ENCODE measurements around the gene AATF. TPM values are rescaled to one million over a fixed set of nuclear protein-coding genes. Genes with fewer than 3 reads are reported as not detected.

The AATF gene
- total RNA-seq, 1 donor from 2014 or later: 21.1 TPM

DNA sequence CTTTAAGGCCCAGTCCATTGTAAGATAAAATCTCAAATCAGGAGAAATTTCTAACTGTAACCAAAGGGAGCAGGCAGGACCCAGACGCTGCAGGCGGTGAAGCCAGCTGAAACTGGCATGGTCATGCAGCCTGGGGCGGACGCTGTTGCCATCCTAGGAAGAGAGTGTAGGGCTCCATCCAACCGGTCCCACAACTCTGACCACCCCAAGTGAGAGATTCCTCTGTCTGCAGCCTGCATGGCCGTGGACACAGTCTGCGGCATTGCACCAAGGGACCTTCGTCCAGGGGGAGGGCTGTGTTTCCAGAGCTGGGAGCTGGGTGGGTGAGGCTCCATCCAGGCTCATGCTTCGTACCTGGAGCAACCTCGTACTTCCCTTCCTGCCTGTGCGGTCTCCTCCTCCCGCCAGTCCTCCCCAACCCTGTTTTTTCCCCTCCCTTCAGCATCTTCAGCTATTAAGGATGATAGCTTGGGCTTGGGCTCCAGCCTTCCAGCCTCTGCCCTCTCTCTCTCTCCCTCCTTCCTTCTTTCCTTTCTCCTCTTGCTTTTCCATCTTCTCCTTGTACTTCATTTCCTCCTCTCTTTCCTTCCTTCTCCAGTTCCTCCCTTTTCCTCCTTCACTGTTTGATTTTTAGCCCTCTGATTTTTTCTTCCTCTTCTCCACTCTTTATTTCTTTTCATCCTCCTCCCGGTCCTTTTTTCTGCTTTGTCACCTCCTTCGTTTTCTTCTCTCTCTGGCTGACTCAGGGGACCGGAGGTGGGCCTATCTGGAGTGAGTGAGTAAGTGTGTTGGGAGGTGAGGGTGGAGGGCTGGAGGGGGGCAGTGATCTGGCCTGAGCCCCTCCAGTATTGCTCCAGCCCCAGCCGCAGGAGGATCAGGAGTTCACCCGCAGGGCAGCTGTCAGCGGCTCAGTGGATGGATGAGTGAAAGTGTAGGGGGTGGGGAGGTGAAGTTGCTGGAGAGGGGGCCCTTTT is 28.4 kb upstream of the AATF start:
- H3K27me3 ChIP-seq: no peaks in the 10 kb centered on the region
- H3K27ac ChIP-seq: no peak overlapping the region
- DNase-seq (ENCODE audit: extremely low spot score in 2 of 2): no peak
- H3K9me3 ChIP-seq: no peaks in the 10 kb centered on the region
- intact Hi-C loops (cut with DNase I): no loop called here
- H3K4me3 ChIP-seq: no peak overlapping the region
- no peaks in the 10 kb centered on the region for H3K36me3 ChIP-seq
- TF ChIP-seq POLR2AphosphoS5 (IDR thresholded peaks at IDR 0.05; ENCODE audit: insufficient read depth in 1 of 2, low read depth in 1 of 2) (no peak), POLR2A (IDR thresholded peaks at IDR 0.05) (no peak)
- TF ChIP-seq, protein P1, sequence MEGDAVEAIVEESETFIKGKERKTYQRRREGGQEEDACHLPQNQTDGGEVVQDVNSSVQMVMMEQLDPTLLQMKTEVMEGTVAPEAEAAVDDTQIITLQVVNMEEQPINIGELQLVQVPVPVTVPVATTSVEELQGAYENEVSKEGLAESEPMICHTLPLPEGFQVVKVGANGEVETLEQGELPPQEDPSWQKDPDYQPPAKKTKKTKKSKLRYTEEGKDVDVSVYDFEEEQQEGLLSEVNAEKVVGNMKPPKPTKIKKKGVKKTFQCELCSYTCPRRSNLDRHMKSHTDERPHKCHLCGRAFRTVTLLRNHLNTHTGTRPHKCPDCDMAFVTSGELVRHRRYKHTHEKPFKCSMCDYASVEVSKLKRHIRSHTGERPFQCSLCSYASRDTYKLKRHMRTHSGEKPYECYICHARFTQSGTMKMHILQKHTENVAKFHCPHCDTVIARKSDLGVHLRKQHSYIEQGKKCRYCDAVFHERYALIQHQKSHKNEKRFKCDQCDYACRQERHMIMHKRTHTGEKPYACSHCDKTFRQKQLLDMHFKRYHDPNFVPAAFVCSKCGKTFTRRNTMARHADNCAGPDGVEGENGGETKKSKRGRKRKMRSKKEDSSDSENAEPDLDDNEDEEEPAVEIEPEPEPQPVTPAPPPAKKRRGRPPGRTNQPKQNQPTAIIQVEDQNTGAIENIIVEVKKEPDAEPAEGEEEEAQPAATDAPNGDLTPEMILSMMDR (IDR thresholded peaks at IDR 0.05): no peak
- no peaks in the 10 kb centered on the region for H3K4me1 ChIP-seq

DNA sequence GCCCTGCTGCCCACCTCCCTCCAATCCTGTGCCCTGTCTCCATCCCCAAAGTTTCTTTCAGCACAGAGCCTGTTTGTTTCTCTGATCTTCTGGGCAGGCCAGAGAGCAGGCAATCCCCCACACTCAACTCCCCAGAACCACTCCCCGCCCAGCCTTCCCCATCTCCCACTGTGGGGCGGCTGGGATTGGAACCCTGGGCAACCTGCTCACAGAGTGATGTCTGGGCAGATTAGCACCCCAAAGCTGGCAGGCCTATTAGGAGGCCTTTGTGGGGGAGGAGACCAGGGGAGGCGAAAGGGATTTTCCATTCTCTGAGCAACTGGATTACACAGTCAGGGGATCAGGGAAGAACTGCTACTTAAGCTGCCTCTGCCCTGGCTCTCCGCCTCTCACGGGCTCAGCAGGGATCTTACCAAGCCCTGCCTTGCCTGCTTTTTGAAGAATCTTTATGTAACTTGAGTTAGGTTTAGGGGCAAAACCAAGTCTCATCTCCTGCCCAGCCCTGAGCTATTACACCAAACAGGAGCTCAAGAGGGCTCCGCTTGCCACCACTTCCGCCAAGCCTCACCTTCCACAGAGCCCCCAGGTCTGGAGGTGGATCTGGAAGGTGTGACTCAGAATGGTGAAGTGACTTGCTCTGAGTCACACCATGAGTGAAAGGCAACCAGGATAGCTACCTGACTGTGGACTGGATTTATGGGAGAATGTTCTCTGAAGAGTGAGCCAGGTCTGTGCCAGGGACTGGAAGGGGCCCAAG is 27.5 kb upstream of the AATF start:
- no peak for DNase-seq (ENCODE audit: extremely low spot score in 2 of 2)
- H3K27ac ChIP-seq: no peak overlapping the region
- intact Hi-C loops (cut with DNase I): no loop called here
- H3K27me3 ChIP-seq: no peaks in the 10 kb centered on the region
- no peaks in the 10 kb centered on the region for H3K9me3 ChIP-seq
- H3K36me3 ChIP-seq: no peaks in the 10 kb centered on the region
- no peak for TF ChIP-seq POLR2A (IDR thresholded peaks at IDR 0.05)
- TF ChIP-seq, protein P1 (IDR thresholded peaks at IDR 0.05): no peak
- peak in 1 of 2 donors; percentile 28 for TF ChIP-seq POLR2AphosphoS5 (IDR thresholded peaks at IDR 0.05; ENCODE audit: insufficient read depth in 1 of 2, low read depth in 1 of 2)
- no peaks in the 10 kb centered on the region for H3K4me1 ChIP-seq
- H3K4me3 ChIP-seq: no peak overlapping the region

DNA sequence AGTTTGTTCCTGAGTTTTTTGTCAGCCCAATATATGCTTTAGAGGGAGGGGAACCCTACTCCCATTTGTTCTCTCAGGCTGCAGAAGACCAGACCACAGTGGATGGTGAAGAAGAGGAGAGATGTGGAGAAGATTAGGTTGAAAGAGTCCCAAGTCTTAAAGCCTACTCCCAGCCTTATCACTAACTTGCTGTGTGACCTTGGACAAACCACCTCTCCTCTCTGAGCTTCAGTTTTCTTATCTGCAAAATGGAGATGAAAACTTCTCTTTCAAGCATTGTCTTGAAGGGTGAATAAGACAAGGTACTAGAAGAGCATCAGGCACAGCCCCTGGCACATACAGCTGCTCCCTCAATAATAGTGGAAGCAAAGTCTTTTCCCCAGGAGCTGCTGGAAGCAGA is 26.6 kb upstream of the AATF start:
- Histone ChIP-seq H3K4me3 (no peak overlapping the region), H3K27ac (no peak overlapping the region), H3K9me3 (no peaks in the 10 kb centered on the region), H3K4me1 (no peaks in the 10 kb centered on the region), H3K27me3 (no peaks in the 10 kb centered on the region), H3K36me3 (no peaks in the 10 kb centered on the region)
- no peak for TF ChIP-seq POLR2A (IDR thresholded peaks at IDR 0.05)
- TF ChIP-seq, protein P1 (IDR thresholded peaks at IDR 0.05): no peak
- no peak for TF ChIP-seq POLR2AphosphoS5 (IDR thresholded peaks at IDR 0.05; ENCODE audit: insufficient read depth in 1 of 2, low read depth in 1 of 2)
- intact Hi-C loops (cut with DNase I): no loop called here
- no peak for DNase-seq (ENCODE audit: extremely low spot score in 2 of 2)

DNA sequence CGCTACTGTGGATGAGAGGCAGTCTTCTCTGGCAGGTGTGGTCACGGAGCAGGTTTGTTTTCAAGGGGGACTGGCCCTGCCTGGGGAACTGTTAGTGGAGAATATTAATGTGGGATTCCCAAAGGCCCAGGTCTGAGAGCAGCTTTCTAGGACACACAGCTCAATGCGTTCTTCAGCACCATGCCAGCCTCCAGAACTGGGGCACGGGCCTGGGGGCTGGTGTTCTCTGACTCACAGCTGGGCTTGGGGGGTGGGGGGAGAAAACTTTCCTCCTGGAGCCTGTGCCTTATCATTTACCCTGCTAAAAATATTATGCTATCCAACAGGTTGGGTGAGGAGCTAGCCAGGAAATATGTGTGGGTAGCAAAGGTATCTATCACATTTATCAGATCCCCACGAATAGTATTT is 24.9 kb upstream of the AATF start:
- H3K27ac ChIP-seq: no peak overlapping the region
- intact Hi-C loops (cut with DNase I): no loop called here
- no peaks in the 10 kb centered on the region for H3K4me1 ChIP-seq
- TF ChIP-seq, protein P1 (IDR thresholded peaks at IDR 0.05): no peak
- TF ChIP-seq POLR2A (IDR thresholded peaks at IDR 0.05) (no peak), POLR2AphosphoS5 (IDR thresholded peaks at IDR 0.05; ENCODE audit: insufficient read depth in 1 of 2, low read depth in 1 of 2) (no peak)
- H3K4me3 ChIP-seq: no peak overlapping the region
- H3K9me3 ChIP-seq: no peaks in the 10 kb centered on the region
- DNase-seq (ENCODE audit: extremely low spot score in 2 of 2): no peak
- no peaks in the 10 kb centered on the region for H3K36me3 ChIP-seq
- H3K27me3 ChIP-seq: peaks cover 3% of the 10 kb centered on the region
